WERI-Rb-1 (cell line): ENCODE data around the gene OR52E4.

Source experiments
- DNase-seq: peaks from one replicate; pipeline ENCODE4 v3.0.0-alpha.2; 2020
- H3K27ac ChIP-seq: fragments of 250-450 bp; sonication (Bioruptor Pico); 2 replicates; pipeline ENCODE4 v1.5.1; 2020; ENCODE audit warnings: mild to moderate bottlenecking, moderate library complexity
- H3K27me3 ChIP-seq: fragments of 250-450 bp; sonication (Bioruptor Pico); 2 replicates; pipeline ENCODE4 v1.5.1; 2021; ENCODE audit warnings: mild to moderate bottlenecking, low read depth, moderate library complexity; ENCODE audit not compliant: insufficient read depth, severe bottlenecking
- H3K36me3 ChIP-seq: fragments of 250-450 bp; sonication (Bioruptor Pico); 2 replicates; pipeline ENCODE4 v1.5.1; 2020; ENCODE audit warnings: mild to moderate bottlenecking, moderate library complexity
- H3K4me3 ChIP-seq: 2 replicates; pipeline ENCODE4 v1.5.1; 2011; ENCODE audit warnings: low read depth, mild to moderate bottlenecking, control low read depth, low read length
- H3K9me3 ChIP-seq: fragments of 250-450 bp; sonication (Bioruptor Pico); 2 replicates; pipeline ENCODE4 v1.5.1; 2021; ENCODE audit warnings: mild to moderate bottlenecking, moderate library complexity; ENCODE audit not compliant: severe bottlenecking
- CTCF ChIP-seq: IDR thresholded peaks from 2 replicates; pipeline ENCODE4 v1.5.1; 2011; ENCODE audit warnings: low read depth, mild to moderate bottlenecking, control low read depth, inconsistent platforms, low read length

Gene OR52E4

GRCh38 chr11:5929571-5930368 is 49.3 kb downstream of the OR52E4 start:
- Histone ChIP-seq H3K4me3 (no peak overlapping the region), H3K36me3 (no peaks in the 10 kb centered on the region), H3K9me3 (peaks cover 3% of the 10 kb centered on the region), H3K27me3 (peaks cover 59% of the 10 kb centered on the region), H3K27ac (no peak overlapping the region)
- no peak for DNase-seq
- no peak for TF ChIP-seq CTCF

DNA sequence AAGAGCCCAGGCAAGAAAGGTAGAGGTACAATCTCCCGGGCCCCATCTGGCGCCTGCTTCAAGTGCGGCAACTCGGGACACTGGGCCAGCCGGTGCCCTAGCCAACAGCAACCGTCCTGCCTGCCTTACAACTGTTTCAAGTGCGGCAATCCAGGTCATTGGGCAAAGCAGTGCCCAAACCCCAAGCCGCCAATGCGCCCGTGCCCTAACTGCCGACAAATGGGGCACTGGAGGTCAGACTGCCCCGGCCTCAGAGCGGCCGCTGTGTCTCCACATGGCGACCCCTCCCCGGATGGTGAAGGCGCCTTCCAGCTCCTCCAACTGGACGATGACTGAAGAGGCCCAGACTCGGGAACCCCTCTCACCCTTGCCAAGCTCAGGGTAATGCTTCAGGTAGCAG is 50.2 kb downstream of the OR52E4 start:
- TF ChIP-seq CTCF = no peak
- Histone ChIP-seq H3K4me3 (no peak overlapping the region), H3K27me3 (peaks cover 65% of the 10 kb centered on the region), H3K36me3 (no peaks in the 10 kb centered on the region), H3K27ac (no peak overlapping the region), H3K9me3 (peaks cover 3% of the 10 kb centered on the region)
- DNase-seq = no peak

DNA sequence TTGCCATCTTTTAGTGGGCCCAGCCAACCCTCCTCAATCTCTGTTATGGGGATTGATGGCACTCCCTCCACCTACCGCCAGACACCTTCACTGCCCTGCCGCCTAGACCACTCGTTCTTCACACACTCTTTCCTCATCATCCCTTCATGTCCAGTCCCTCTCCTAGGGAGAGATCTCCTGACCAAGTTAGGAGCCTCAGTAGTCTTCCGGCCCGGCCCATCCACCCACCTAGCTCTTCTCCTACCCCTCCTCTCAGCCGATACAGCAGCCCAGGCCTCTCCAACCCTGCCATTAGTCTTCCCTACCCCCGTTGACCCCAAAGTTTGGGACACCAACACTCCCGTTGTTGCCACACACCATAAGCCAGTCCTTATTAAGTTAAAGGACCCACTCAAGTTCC is 50.6 kb downstream of the OR52E4 start:
- Histone ChIP-seq H3K4me3 (no peak overlapping the region), H3K27me3 (peaks cover 69% of the 10 kb centered on the region), H3K9me3 (peaks cover 3% of the 10 kb centered on the region), H3K27ac (no peak overlapping the region), H3K36me3 (no peaks in the 10 kb centered on the region)
- no peak for TF ChIP-seq CTCF
- no peak for DNase-seq

DNA sequence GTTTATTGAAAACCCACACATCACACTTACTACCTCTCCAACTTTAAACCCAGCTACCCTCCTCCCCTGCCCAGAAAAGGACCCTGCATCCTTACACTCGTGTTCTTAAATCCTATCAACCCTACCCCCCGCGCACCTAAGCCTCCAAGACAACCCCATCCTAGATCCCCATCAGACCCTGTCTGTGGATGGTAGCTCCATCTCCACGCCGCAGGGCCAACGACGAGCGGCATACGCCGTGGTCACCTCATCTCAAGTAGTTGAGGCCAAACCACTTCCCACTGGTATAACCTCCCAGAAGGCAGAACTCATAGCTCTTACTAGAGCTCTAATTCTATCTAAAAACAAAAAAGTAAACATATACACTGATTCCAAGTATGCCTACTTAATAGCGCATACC is 52.2 kb downstream of the OR52E4 start:
- H3K4me3 ChIP-seq = no peak overlapping the region
- TF ChIP-seq CTCF = no peak
- no peak for DNase-seq
- no peaks in the 10 kb centered on the region for H3K36me3 ChIP-seq
- no peak overlapping the region for H3K27ac ChIP-seq
- H3K27me3 ChIP-seq = peaks cover 76% of the 10 kb centered on the region
- peaks cover 3% of the 10 kb centered on the region for H3K9me3 ChIP-seq

GRCh38 chr11:5933116-5933515 is 52.7 kb downstream of the OR52E4 start:
- DNase-seq = no peak
- H3K27ac ChIP-seq = no peak overlapping the region
- peaks cover 76% of the 10 kb centered on the region for H3K27me3 ChIP-seq
- no peak overlapping the region for H3K4me3 ChIP-seq
- H3K36me3 ChIP-seq = no peaks in the 10 kb centered on the region
- H3K9me3 ChIP-seq = peaks cover 6% of the 10 kb centered on the region
- TF ChIP-seq CTCF = no peak
